ENCODE results near the gene WIPF3. TPM values are rescaled to one million over a fixed set of nuclear protein-coding genes. Genes with fewer than 3 reads are reported as not detected.

WIPF3 gene
- total and polyA plus RNA-seq, 8 donors = 1.2 to 11.2 (median 4.0) TPM; not detected in 1

DNA sequence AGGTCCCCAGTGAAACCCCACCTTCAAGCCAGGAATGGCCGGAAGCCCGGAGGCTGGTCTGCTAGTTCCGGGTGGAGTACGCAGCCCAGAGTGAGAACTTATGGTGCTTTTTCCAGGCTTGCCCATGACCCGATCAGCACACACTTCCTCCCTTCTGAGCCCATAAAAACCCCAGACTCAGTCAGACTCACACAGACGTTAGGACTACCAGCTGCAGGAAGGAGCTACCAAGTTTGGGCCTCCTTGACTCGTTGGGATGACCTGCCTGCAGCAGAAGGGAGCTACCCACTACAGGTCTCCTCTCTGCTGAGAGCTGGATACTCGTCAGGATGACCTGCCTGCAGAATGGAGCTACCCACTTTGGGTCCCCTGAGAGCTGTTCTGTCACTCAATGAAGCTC is 144.2 kb downstream of the WIPF3 start:
- H3K9me3 ChIP-seq = no peaks in the 10 kb centered on the region
- H3K27ac ChIP-seq = no peak overlapping the region
- H3K27me3 ChIP-seq = no peaks in the 10 kb centered on the region
- no peak for DNase-seq
- peaks cover 19 to 76% (median 59%) of the 10 kb centered on the region in 4 donors for H3K36me3 ChIP-seq
- peaks cover 0 to 10% (median 3%) of the 10 kb centered on the region in 4 donors for H3K4me1 ChIP-seq
- intact Hi-C loops (cut with DNase I; ENCODE audit: low total_unique reads) = no loop called here
- H3K4me3 ChIP-seq = no peak overlapping the region
- TF ChIP-seq POLR2A (IDR thresholded peaks at IDR 0.05) (no peak), POLR2AphosphoS5 (IDR thresholded peaks at IDR 0.05) (no peak), EP300 (IDR thresholded peaks at IDR 0.05) (no peak)
- TF ChIP-seq, protein P1, sequence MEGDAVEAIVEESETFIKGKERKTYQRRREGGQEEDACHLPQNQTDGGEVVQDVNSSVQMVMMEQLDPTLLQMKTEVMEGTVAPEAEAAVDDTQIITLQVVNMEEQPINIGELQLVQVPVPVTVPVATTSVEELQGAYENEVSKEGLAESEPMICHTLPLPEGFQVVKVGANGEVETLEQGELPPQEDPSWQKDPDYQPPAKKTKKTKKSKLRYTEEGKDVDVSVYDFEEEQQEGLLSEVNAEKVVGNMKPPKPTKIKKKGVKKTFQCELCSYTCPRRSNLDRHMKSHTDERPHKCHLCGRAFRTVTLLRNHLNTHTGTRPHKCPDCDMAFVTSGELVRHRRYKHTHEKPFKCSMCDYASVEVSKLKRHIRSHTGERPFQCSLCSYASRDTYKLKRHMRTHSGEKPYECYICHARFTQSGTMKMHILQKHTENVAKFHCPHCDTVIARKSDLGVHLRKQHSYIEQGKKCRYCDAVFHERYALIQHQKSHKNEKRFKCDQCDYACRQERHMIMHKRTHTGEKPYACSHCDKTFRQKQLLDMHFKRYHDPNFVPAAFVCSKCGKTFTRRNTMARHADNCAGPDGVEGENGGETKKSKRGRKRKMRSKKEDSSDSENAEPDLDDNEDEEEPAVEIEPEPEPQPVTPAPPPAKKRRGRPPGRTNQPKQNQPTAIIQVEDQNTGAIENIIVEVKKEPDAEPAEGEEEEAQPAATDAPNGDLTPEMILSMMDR (IDR thresholded peaks at IDR 0.05) = no peak
- WGBS, 5 donors = 87 to 97% (median 95%) methylated on average over 7 to 8 of the region's 8 CpGs

DNA sequence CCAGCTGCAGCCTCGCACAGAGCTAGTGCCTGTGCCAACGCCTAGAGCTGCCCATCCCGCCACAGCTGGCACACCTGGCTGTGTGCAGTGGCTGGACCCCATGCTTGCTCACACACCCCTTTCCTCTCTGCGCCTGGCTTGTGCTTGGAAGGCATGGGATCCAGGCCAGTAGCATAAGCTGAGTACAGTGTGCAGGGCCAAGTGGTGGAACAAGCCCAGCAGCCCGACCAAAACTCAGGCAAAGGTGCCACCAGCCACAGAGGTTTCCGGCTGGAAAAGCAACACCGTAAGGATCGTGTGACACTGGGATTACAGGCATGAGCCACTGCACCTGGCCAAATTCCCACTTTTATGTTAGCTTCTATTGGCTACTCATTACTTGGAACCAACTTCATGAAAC is 144.9 kb downstream of the WIPF3 start:
- Histone ChIP-seq H3K9me3 (no peaks in the 10 kb centered on the region), H3K4me1 (peaks cover 0 to 17% (median 3%) of the 10 kb centered on the region in 4 donors), H3K4me3 (no peak overlapping the region), H3K27ac (no peak overlapping the region), H3K27me3 (no peaks in the 10 kb centered on the region), H3K36me3 (peaks cover 19 to 73% (median 58%) of the 10 kb centered on the region in 4 donors)
- WGBS, 5 donors = 94 to 97% (median 95%) methylated on average over 8 of the region's 8 CpGs
- TF ChIP-seq POLR2AphosphoS5 (IDR thresholded peaks at IDR 0.05) = no peak
- intact Hi-C loops (cut with DNase I; ENCODE audit: low total_unique reads) = no loop called here
- no peak for DNase-seq

DNA sequence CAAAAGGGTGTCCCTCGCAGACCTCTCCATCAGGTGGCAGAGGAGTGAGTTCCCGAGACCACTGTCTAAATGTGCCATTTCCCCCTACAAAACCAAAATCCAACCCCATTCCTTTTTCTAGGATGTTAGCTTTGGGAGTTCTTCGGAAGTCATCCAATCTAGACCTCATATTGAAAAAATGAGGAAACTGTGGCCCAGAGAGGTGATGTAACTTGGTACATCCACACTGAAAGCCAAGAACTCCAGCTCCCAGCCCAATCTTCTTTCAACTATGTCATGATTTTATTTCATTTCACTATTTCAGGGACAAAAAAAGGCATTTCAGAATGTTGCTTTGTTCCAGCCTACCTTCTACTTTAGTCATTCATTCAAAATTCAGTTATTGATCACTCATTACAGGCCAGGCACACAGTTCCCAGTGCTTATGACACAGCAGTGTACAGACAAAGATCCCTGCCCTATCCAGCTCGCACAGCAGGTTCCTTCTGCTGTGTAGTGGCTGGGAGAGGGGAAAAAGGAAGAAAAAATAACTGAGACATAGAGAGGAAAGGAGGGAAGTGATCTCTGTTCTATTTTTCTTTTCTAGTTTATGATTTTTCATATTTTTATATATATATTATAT is 147.5 kb downstream of the WIPF3 start:
- WGBS, 5 donors = 89 to 92% (median 90%) methylated on average over 4 of the region's 4 CpGs
- DNase-seq = no peak
- Histone ChIP-seq H3K9me3 (no peaks in the 10 kb centered on the region), H3K27ac (no peak overlapping the region), H3K36me3 (peaks cover 19 to 52% (median 51%) of the 10 kb centered on the region in 4 donors), H3K27me3 (no peaks in the 10 kb centered on the region), H3K4me1 (peaks cover 0 to 18% (median 0%) of the 10 kb centered on the region in 4 donors), H3K4me3 (no peak overlapping the region)
- TF ChIP-seq EP300 (IDR thresholded peaks at IDR 0.05) (no peak), POLR2A (IDR thresholded peaks at IDR 0.05) (no peak), POLR2AphosphoS5 (IDR thresholded peaks at IDR 0.05) (no peak)
- TF ChIP-seq, protein P1 (IDR thresholded peaks at IDR 0.05) = no peak
- intact Hi-C loops (cut with DNase I; ENCODE audit: low total_unique reads) = no loop called here

DNA sequence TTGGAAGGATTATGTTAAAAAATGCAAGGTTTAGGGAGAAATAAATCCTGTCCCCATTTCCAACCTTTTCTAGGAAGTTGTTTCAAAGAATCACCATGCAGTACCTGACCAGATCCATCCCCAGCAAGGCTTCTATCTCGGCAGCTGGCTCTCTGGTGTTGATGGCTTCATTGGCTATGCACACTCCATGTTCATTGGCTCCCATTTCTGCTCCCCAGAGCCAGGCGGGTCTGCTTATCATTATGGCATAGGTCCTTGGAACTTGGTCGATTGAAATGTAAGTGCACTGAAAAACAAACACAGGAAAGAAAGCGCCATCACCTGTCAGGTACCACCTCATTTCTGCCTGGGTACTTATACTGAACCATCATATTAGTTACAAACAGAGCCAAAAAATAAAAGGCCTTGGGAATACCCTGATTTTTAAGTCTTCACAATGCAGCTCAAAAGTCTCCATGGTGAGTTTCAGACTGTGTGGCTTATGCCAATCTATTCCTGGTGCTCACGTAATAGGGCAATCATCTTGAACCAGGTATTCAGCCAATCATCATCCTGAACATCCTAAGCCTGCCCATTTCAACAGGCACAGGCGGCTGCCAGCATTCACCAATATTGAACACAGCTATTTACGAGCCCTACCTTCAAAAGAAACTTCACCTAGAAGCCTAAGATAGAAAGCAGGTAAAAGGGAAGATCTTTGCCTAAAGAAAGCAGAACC is 148.9 kb downstream of the WIPF3 start:
- TF ChIP-seq POLR2AphosphoS5 (IDR thresholded peaks at IDR 0.05) = no peak
- TF ChIP-seq, protein P1 (IDR thresholded peaks at IDR 0.05) = no peak
- no peak for TF ChIP-seq POLR2A (IDR thresholded peaks at IDR 0.05)
- no peak for TF ChIP-seq EP300 (IDR thresholded peaks at IDR 0.05)
- H3K4me1 ChIP-seq = peaks cover 0 to 18% (median 0%) of the 10 kb centered on the region in 4 donors
- H3K27me3 ChIP-seq = no peaks in the 10 kb centered on the region
- no peaks in the 10 kb centered on the region for H3K9me3 ChIP-seq
- H3K36me3 ChIP-seq = peaks cover 15 to 43% (median 42%) of the 10 kb centered on the region in 4 donors
- H3K27ac ChIP-seq = no peak overlapping the region
- intact Hi-C loops (cut with DNase I; ENCODE audit: low total_unique reads) = no loop called here
- WGBS, 5 donors = 76 to 89% (median 82%) methylated on average over 7 of the region's 7 CpGs
- no peak overlapping the region for H3K4me3 ChIP-seq
- no peak for DNase-seq

All from stomach (tissue), 9 donors.